HepG2 (cell line): ENCODE data around the gene IL11RA. TPM values are rescaled to one million over a fixed set of nuclear protein-coding genes. Genes with fewer than 3 reads are reported as not detected.

ENCODE experiments used
- CBX1 ChIP-seq: IDR thresholded peaks from one replicate; pipeline ENCODE4 v1.6.1; 2016; ENCODE audit warnings: antibody characterized with exemption, low read depth
- GMEB2 ChIP-seq: IDR thresholded peaks from 2 replicates; pipeline ENCODE4 v1.6.1; 2016; ENCODE audit warnings: missing biosample characterization, missing genetic modification reagents, low read depth
- HCFC1 ChIP-seq: fragments of 150-350 bp; IDR thresholded peaks from 2 replicates; pipeline ENCODE4 v1.6.1; 2014; ENCODE audit warnings: low read depth, low read length
- KLF16 ChIP-seq, 2 experiments: sonication (generic) in 1 of 2; formaldehyde crosslinking in 1 of 2; IDR thresholded peaks; 2 replicates each; pipeline versions ENCODE4 v1.6.1 to v1.8.0; 2016 to 2023; ENCODE audit warnings: missing genetic modification reagents in 2 of 2, missing compliant biosample characterization in 1 of 2
- MIER2 ChIP-seq: IDR thresholded peaks from 2 replicates; pipeline ENCODE4 v1.6.1; 2016; ENCODE audit warnings: missing biosample characterization, missing genetic modification reagents
- NFE2L2 ChIP-seq: fragments of 150-350 bp; IDR thresholded peaks from 2 replicates; pipeline ENCODE4 v1.6.1; 2014; ENCODE audit warnings: low read length
- RERE ChIP-seq: IDR thresholded peaks from 2 replicates; pipeline ENCODE4 v1.6.1; 2016; ENCODE audit warnings: low read depth, missing genetic modification reagents, missing compliant biosample characterization
- SIN3A ChIP-seq: IDR thresholded peaks from 2 replicates; pipeline ENCODE4 v1.6.1; 2011; ENCODE audit warnings: low read depth, mild to moderate bottlenecking, control low read depth, low read length, borderline replicate concordance
- ZBTB3 ChIP-seq: sonication (generic); formaldehyde crosslinking; IDR thresholded peaks from 2 replicates; pipeline ENCODE4 v1.4.0; 2020; ENCODE audit warnings: low read depth, mild to moderate bottlenecking, moderate library complexity, missing genetic modification reagents, borderline replicate concordance
- ZNF20 ChIP-seq: sonication (generic); formaldehyde crosslinking; IDR thresholded peaks from 2 replicates; pipeline ENCODE4 v1.4.0; 2020; ENCODE audit warnings: mild to moderate bottlenecking, moderate library complexity, missing genetic modification reagents
- ZNF329 ChIP-seq: sonication (generic); formaldehyde crosslinking; IDR thresholded peaks from 2 replicates; pipeline ENCODE4 v1.9.0; 2021; ENCODE audit warnings: low read depth, mild to moderate bottlenecking, missing genetic modification reagents
- ZNF34 ChIP-seq: sonication (generic); formaldehyde crosslinking; IDR thresholded peaks from 2 replicates; pipeline ENCODE4 v1.4.0; 2020; ENCODE audit warnings: mild to moderate bottlenecking, missing genetic modification reagents, borderline replicate concordance
- ZNF343 ChIP-seq: sonication (generic); formaldehyde crosslinking; IDR thresholded peaks from 2 replicates; pipeline ENCODE4 v1.4.0; 2020; ENCODE audit warnings: mild to moderate bottlenecking, missing genetic modification reagents
- ZNF546 ChIP-seq: sonication (generic); formaldehyde crosslinking; conservative IDR thresholded peaks from 2 replicates; pipeline ENCODE4 v1.8.1; 2023; ENCODE audit warnings: mild to moderate bottlenecking, missing genetic modification reagents
- ZNF619 ChIP-seq: sonication (generic); formaldehyde crosslinking; IDR thresholded peaks from 2 replicates; pipeline ENCODE4 v1.4.0; 2020; ENCODE audit warnings: mild to moderate bottlenecking, missing genetic modification reagents
- ZNF678 ChIP-seq: sonication (generic); formaldehyde crosslinking; IDR thresholded peaks from 2 replicates; pipeline ENCODE4 v1.4.0; 2020; ENCODE audit warnings: mild to moderate bottlenecking, missing genetic modification reagents
- ZNF709 ChIP-seq: sonication (generic); formaldehyde crosslinking; IDR thresholded peaks from 2 replicates; pipeline ENCODE4 v1.5.0; 2020; ENCODE audit warnings: mild to moderate bottlenecking, missing genetic modification reagents
- ZNF780A ChIP-seq: sonication (generic); formaldehyde crosslinking; IDR thresholded peaks from 2 replicates; pipeline ENCODE4 v1.8.0; 2022; ENCODE audit warnings: mild to moderate bottlenecking, missing genetic modification reagents, moderate library complexity
- ZNF816 ChIP-seq: sonication (generic); formaldehyde crosslinking; IDR thresholded peaks from 2 replicates; pipeline ENCODE4 v1.8.0; 2022; ENCODE audit warnings: missing genetic modification reagents, mild to moderate bottlenecking, borderline replicate concordance
- ZNF839 ChIP-seq: sonication (generic); formaldehyde crosslinking; IDR thresholded peaks from 2 replicates; pipeline ENCODE4 v1.4.0; 2020; ENCODE audit warnings: missing genetic modification reagents, mild to moderate bottlenecking, borderline replicate concordance
- ZSCAN22 ChIP-seq: sonication (generic); formaldehyde crosslinking; IDR thresholded peaks from 2 replicates; pipeline ENCODE4 v1.4.0; 2020; ENCODE audit warnings: mild to moderate bottlenecking, missing genetic modification reagents
- ZSCAN5A ChIP-seq: sonication (generic); formaldehyde crosslinking; IDR thresholded peaks from 2 replicates; pipeline ENCODE4 v1.8.0; 2022; ENCODE audit warnings: mild to moderate bottlenecking, missing genetic modification reagents, borderline replicate concordance
- polyA plus RNA-seq, 8 experiments: library from polyadenylated mRNA; depleted of rRNA in 3 of 8; stranded (reverse) in 7 of 8; unstranded in 1 of 8; fragments of >200 nt; fragmentation: Illumina TruSeq in 4 of 8; extraction: Trizol in 4 of 8; gene quantifications; 2 replicates each; pipeline versions ENCODE4 v1.2.1 to v1.2.3, GENCODE V29; 2011 to 2016; ENCODE audit warnings: low read depth in 4 of 8, missing spikeins in 1 of 8, mixed read lengths in 1 of 8; ENCODE audit not compliant: insufficient read depth in 1 of 8
- total RNA-seq, 5 experiments: library from RNA; depleted of rRNA; stranded (reverse); fragments of >200 nt; fragmentation: Illumina TruSeq; extraction: Trizol; gene quantifications; 2 replicates each; pipeline ENCODE4 v1.2.3, GENCODE V29; 2016; ENCODE audit warnings: low read depth in 1 of 5

IL11RA gene
- total and polyA plus RNA-seq, 2 of the 13 experiments (the other 11 are each of a cell fraction or from before 2014, with no cell fraction given), result 2.0 to 4.2 TPM

GRCh38 chr9:34651876-34652601 lies at the start of gene IL11RA (continued):
- TF ChIP-seq GMEB2 (CRISPR knock-in tag) (no peak), ZSCAN22 (CRISPR knock-in tag) (no peak), ZNF709 (CRISPR knock-in tag) (no peak), ZNF34 (CRISPR knock-in tag) (no peak), ZNF619 (no peak), MIER2 (CRISPR knock-in tag) (0 out of 2 replicates have a peak, but pooled peaks have one; percentile 24), ZNF780A (CRISPR knock-in tag) (peak; percentile 79; the same call in 1 of the 2 replicates), CBX1 (no peak), HCFC1 (no peak), ZSCAN5A (CRISPR knock-in tag) (no peak; the same call in 1 of the 2 replicates), ZBTB3 (CRISPR knock-in tag) (no peak), ZNF329 (CRISPR knock-in tag) (no peak), ZNF343 (CRISPR knock-in tag) (no peak), ZNF816 (CRISPR knock-in tag) (no peak; the same call in 1 of the 2 replicates), RERE (no peak), SIN3A (peak; percentile 77; the same call in 1 of the 2 replicates), ZNF839 (no peak), ZNF20 (0 out of 2 replicates have a peak, but pooled peaks have one; percentile 83), KLF16 (CRISPR knock-in tag; IDR thresholded peaks at IDR 0.05) (peak in 1 of 2 experiments; percentile 52; a peak in 1 of 4 replicates), NFE2L2 (no peak), ZNF678 (CRISPR knock-in tag) (no peak), ZNF546 (CRISPR knock-in tag) (no peak)
